ENCODE data around the gene TIMP1.

DNA sequence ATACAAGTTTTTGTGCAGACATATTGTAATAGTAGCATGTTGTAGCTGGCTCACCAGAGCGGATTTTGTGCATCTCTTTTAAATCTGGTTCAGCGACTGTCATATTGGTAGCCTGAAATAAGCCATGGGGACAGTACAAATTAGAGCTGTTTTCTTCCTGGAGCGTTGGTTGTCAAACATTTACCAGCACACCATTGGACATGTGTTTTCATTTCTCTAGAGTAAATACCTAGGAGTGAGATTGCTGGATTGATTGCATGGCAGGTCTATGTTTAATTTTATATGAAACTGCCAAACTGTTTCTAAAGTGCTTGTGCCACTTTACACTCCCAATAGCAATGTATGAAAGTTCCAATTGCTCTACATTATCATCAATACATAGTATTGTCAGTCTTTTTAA lies 23.8 kb upstream of the TIMP1 start:
- no peak for TF ChIP-seq CTCF (IDR thresholded peaks at IDR 0.05; ENCODE audit: poor library complexity)
- TF ChIP-seq EZH2 (IDR thresholded peaks at IDR 0.05; ENCODE audit: borderline replicate concordance): no peak

Data from hepatocyte (in vitro differentiated cells).